ENCODE measurements around the gene BCCIP.

BCCIP gene

GRCh38 chr10:125788156-125789034, 35.0 kb upstream of the BCCIP start:
- peaks cover 20% of the 10 kb centered on the region for H3K4me1 Mint-ChIP-seq
- H3K36me3 Mint-ChIP-seq (ENCODE audit: low read depth): peaks cover 11% of the 10 kb centered on the region
- H3K27ac Mint-ChIP-seq: no peak overlapping the region
- no peaks in the 10 kb centered on the region for H3K27me3 Mint-ChIP-seq
- DNase-seq: no peak
- ATAC-seq: peak; percentile 22
- no peaks in the 10 kb centered on the region for H3K9me3 Mint-ChIP-seq
- H3K4me3 Mint-ChIP-seq: no peak overlapping the region

DNA sequence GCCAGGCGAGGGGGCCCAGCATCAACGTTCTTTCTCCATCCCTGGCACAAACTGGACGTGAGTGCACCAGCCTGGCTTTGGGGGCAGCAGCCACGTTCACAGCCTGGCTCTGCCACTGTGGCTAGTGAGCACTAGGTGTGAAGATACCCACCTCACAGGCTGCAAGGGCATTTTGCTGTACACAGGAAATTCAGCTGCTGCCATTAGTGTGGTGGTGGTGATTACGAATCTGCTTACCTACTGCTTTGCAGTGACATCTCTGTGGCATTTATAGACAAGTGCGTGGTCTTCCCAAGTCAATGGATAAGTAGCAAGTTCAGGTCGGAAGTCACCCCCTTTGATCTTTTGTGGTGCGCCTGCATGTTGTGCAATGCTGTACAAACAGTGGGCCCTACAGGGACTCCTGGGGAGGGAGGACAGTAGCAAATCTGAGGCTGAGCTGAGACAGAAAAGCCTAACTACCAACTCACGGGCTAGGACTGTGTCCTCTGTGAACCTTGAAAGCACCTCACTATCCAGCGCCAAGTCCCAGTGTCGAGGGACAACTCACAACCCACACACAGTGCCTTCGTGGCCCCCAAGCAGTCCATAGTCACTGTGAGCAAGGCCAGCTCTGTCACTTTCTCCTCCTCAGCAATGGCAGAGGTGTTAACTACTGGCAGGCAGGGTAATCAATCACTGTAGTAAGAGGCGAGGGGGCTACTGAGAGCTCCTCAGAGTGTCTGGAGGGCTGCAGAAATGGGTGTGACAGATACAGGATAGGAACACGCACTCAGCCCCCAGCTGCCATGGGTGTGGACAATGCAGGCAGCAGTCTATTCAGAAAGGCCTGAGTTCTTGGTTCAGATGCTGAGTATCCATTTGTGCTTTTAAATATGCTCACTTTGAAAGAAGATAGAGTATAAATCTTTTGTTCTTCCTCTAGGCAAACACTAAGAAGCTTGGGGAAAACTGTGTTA, 30.7 kb upstream of the BCCIP start:
- no peak for ATAC-seq
- DNase-seq: no peak
- Mint-ChIP-seq H3K9me3 (no peaks in the 10 kb centered on the region), H3K4me3 (no peak overlapping the region), H3K27me3 (no peaks in the 10 kb centered on the region), H3K36me3 (ENCODE audit: low read depth) (peaks cover 14% of the 10 kb centered on the region), H3K4me1 (peaks cover 14% of the 10 kb centered on the region), H3K27ac (no peak overlapping the region)

DNA sequence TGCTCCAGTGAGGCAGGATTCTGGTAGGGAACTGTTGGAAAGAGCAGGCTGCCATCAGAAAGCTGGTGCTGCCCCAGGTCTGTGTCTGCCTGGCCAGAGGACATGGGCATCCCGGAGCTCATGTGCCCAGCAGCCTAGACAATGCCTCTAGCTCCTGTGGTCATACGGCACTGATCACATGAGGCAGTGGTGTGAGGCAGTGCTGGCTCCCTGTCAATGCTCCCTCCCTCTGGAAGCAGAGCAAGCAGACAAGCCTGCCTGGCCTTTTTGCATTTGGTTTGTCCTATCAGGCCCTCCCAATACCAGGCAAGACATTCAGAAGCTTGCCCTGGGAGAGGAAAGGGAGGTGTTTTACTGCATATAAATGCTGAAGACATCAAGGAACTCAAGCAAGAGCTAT, 28.2 kb upstream of the BCCIP start:
- no peak overlapping the region for H3K27ac Mint-ChIP-seq
- no peaks in the 10 kb centered on the region for H3K27me3 Mint-ChIP-seq
- no peak overlapping the region for H3K4me3 Mint-ChIP-seq
- peaks cover 16% of the 10 kb centered on the region for H3K36me3 Mint-ChIP-seq (ENCODE audit: low read depth)
- ATAC-seq (no peak), DNase-seq (no peak)
- no peaks in the 10 kb centered on the region for H3K9me3 Mint-ChIP-seq
- H3K4me1 Mint-ChIP-seq: peaks cover under 1% of the 10 kb centered on the region

DNA sequence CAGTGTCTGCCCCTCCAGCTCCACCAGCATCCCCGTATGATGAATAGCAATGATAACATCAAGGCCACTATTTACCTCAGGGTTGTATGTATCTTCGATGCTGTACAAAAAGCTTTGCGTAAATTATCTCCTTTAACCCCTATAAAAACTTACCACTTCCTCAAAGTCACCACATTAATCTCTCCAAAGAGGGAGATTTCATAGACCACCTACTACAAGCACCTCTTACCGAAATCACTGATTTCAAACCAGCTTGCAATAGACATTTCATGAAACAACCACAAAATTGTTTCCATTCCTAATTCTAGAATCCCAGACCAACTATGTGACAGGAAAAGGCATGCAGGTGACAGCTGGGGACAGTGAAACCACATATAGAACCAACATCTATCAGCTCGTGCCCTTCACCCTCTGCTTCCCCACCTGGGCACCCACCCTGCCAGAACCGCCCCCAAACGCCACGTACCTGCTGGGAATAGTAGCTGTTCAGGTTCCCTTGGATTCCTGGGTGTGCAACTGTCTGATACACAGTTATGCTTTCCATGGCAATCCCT, 27.6 kb upstream of the BCCIP start:
- DNase-seq (no peak), ATAC-seq (no peak)
- no peaks in the 10 kb centered on the region for H3K9me3 Mint-ChIP-seq
- H3K27me3 Mint-ChIP-seq: no peaks in the 10 kb centered on the region
- H3K4me3 Mint-ChIP-seq: no peak overlapping the region
- no peak overlapping the region for H3K27ac Mint-ChIP-seq
- H3K36me3 Mint-ChIP-seq (ENCODE audit: low read depth): peaks cover 16% of the 10 kb centered on the region
- no peaks in the 10 kb centered on the region for H3K4me1 Mint-ChIP-seq

GRCh38 chr10:125797424-125797823, 25.9 kb upstream of the BCCIP start:
- H3K36me3 Mint-ChIP-seq (ENCODE audit: low read depth): peaks cover 5% of the 10 kb centered on the region
- no peaks in the 10 kb centered on the region for H3K9me3 Mint-ChIP-seq
- no peaks in the 10 kb centered on the region for H3K27me3 Mint-ChIP-seq
- no peak overlapping the region for H3K27ac Mint-ChIP-seq
- no peaks in the 10 kb centered on the region for H3K4me1 Mint-ChIP-seq
- no peak overlapping the region for H3K4me3 Mint-ChIP-seq
- DNase-seq: no peak
- no peak for ATAC-seq

DNA sequence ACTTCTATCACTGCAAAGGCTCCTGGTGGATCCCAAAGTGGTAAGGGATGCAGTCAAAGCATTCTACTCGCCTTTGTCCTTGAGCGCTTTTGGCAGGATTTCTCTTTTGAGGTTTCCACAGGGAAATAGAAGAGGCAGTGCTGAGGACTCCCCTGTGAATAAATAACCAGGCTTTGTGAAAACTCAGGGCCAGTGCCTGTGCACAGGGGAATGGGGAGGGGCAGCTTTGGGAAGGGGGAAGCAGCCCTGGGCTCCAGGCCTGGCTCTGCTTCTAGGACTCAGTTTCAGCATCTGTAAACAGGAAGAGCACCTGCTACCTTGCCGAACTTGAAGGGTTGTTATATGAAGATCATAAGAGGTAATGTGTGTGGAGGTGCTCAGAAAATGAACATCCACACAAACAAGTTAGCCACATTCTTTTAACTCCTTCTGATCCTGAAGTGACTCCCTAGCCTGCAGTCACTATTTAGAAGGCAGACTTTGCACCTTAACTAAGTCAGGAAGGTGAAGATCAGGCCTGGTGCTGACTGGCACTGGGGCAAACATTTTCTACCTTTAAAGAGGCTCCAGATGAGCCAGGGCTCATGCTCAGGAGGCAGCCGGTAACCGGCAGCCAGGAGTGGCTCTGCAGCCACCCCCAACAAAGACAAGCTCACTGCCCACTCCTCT, 25.2 kb upstream of the BCCIP start:
- Mint-ChIP-seq H3K27me3 (no peaks in the 10 kb centered on the region), H3K36me3 (ENCODE audit: low read depth) (peaks cover 4% of the 10 kb centered on the region), H3K27ac (no peak overlapping the region), H3K9me3 (no peaks in the 10 kb centered on the region), H3K4me3 (no peak overlapping the region), H3K4me1 (peaks cover 2% of the 10 kb centered on the region)
- no peak for ATAC-seq
- DNase-seq: no peak

GRCh38 chr10:125799451-125800182, 23.7 kb upstream of the BCCIP start:
- no peak for ATAC-seq
- Mint-ChIP-seq H3K4me1 (peaks cover 2% of the 10 kb centered on the region), H3K9me3 (no peaks in the 10 kb centered on the region), H3K36me3 (ENCODE audit: low read depth) (peaks cover 2% of the 10 kb centered on the region), H3K27ac (no peak overlapping the region), H3K4me3 (no peak overlapping the region), H3K27me3 (no peaks in the 10 kb centered on the region)
- DNase-seq: no peak

- Mint-ChIP-seq H3K4me3 (no peak overlapping the region), H3K36me3 (ENCODE audit: low read depth) (peaks cover 2% of the 10 kb centered on the region), H3K27me3 (no peaks in the 10 kb centered on the region), H3K4me1 (peaks cover 2% of the 10 kb centered on the region), H3K27ac (no peak overlapping the region), H3K9me3 (no peaks in the 10 kb centered on the region)
- no peak for DNase-seq
- no peak for ATAC-seq
These were observed 21.8 kb upstream of the BCCIP start for GRCh38 chr10:125801574-125801973.

DNA sequence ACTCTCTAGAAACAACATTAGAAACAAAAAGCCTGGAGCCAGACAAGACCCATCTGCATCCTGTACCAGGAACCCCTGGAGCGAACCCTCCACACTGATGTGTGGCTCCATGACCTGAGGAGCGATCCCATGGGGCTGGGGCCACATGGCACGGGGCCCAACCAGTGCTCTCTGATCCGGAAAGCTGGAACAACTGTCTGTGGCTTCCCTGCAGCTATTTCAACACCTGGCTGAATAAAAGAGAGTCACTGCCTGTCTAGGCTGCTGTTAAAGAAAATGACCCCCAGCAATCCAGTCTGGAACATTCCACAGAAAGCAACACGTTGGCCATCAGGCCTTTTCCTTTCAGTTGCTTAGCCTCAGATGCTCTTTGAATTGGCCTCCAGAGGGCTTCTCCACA, 21.2 kb upstream of the BCCIP start:
- DNase-seq (no peak), ATAC-seq (no peak)
- H3K9me3 Mint-ChIP-seq: no peaks in the 10 kb centered on the region
- no peak overlapping the region for H3K27ac Mint-ChIP-seq
- no peaks in the 10 kb centered on the region for H3K27me3 Mint-ChIP-seq
- H3K36me3 Mint-ChIP-seq (ENCODE audit: low read depth): peaks cover 2% of the 10 kb centered on the region
- no peak overlapping the region for H3K4me3 Mint-ChIP-seq
- peaks cover 2% of the 10 kb centered on the region for H3K4me1 Mint-ChIP-seq

DNA sequence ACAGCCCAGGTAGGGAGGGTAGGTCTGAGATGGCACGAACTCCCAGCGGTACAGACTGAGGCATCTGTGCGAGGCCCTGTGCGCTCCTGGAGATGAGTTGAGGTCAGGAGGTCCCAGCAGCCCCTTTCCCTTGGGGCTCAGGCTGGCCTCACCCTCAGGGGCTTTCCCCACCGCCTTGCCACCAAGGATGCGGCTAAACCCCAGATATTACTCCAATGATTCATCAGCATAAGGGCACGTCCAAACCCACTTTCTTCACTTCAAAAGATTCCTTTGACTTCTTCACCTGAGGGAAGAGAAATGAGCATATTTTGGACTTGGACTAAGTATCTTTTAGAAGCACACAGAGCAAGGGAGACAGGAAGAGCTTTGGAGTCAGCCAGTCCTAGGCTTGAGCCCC, 20.6 kb upstream of the BCCIP start:
- peak; percentile 66 for ATAC-seq
- H3K9me3 Mint-ChIP-seq: no peaks in the 10 kb centered on the region
- DNase-seq: no peak
- no peaks in the 10 kb centered on the region for H3K27me3 Mint-ChIP-seq
- peaks cover 2% of the 10 kb centered on the region for H3K36me3 Mint-ChIP-seq (ENCODE audit: low read depth)
- H3K4me3 Mint-ChIP-seq: no peak overlapping the region
- H3K27ac Mint-ChIP-seq: no peak overlapping the region
- H3K4me1 Mint-ChIP-seq: peaks cover 2% of the 10 kb centered on the region

GRCh38 chr10:125808047-125808446, 15.3 kb upstream of the BCCIP start:
- no peak for DNase-seq
- no peak overlapping the region for H3K4me3 Mint-ChIP-seq
- H3K9me3 Mint-ChIP-seq: no peaks in the 10 kb centered on the region
- peaks cover 13% of the 10 kb centered on the region for H3K36me3 Mint-ChIP-seq (ENCODE audit: low read depth)
- H3K27ac Mint-ChIP-seq: no peak overlapping the region
- ATAC-seq: no peak
- H3K4me1 Mint-ChIP-seq: no peaks in the 10 kb centered on the region
- H3K27me3 Mint-ChIP-seq: no peaks in the 10 kb centered on the region

DNA sequence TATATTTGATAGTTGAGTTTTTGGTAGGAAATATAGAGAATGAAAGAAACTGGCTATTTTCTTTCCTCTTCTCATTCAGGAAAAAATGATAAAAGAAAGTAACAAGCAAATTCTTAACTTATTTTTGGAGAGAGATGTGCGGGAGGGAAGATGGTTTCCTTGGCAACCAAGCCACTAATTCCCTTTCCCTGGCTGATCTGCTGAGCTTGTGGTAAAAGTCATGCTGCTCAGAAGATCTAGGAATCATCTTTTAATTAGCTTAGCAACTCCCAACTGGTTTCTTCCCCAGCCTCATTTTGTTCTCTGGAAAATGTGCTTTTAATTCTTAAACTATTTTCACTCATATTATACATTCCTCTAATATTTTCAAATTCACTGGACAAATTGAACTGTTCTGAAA, 12.1 kb upstream of the BCCIP start:
- Mint-ChIP-seq H3K4me3 (no peak overlapping the region), H3K9me3 (no peaks in the 10 kb centered on the region), H3K27ac (no peak overlapping the region), H3K4me1 (no peaks in the 10 kb centered on the region), H3K27me3 (no peaks in the 10 kb centered on the region), H3K36me3 (ENCODE audit: low read depth) (peaks cover 28% of the 10 kb centered on the region)
- ATAC-seq: no peak
- DNase-seq: no peak

DNA sequence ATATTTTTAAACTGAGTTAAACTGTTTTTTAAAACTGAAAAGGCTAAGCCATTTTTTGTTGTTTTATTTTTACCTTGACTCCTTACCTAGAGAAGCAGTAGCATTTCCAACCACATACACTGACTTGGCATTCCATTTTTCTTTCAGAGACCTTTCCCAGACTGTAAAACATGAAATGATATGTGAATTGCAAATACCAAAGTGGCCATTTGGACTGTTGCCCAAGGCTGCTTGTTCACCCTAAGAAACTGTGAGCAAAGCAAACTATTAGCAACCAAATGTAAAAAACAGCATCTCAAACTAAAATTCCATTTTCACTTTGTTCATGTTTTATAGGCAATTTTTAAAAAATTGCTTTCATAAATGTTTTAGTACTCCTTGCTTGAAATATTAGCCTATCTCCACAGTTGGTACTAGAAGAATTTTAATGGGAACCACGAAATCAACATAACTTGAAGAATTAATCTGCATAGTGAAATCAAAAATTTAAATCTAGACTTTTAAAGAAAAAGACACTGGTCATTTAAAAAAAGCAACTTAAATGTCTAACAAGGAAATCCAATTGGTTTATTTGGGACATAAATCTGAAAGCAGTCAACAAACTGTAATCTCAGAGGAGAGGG, 11.1 kb upstream of the BCCIP start:
- Mint-ChIP-seq H3K27ac (no peak overlapping the region), H3K4me3 (no peak overlapping the region), H3K9me3 (no peaks in the 10 kb centered on the region), H3K27me3 (no peaks in the 10 kb centered on the region), H3K36me3 (ENCODE audit: low read depth) (peaks cover 28% of the 10 kb centered on the region), H3K4me1 (no peaks in the 10 kb centered on the region)
- no peak for ATAC-seq
- no peak for DNase-seq
